ENCODE measurements around the gene TCHP.
"Not testable (repeated sequence)": the region's sequence is repeated elsewhere in the genome, so short reads cannot be mapped to it uniquely, and the experiment has no call there.

TCHP gene

GRCh38 chr12:109910969-109911348 lies 10.9 kb downstream of the TCHP start:
- DNase-seq: no peak

- no peak for DNase-seq
Measured at GRCh38 chr12:109912855-109913321, 12.8 kb downstream of the TCHP start.

GRCh38 chr12:109914461-109914860 lies 14.4 kb downstream of the TCHP start:
- no peak for DNase-seq

- DNase-seq: no peak
Measured at GRCh38 chr12:109915171-109916040, 15.3 kb downstream of the TCHP start.

GRCh38 chr12:109916045-109916444 lies 16.0 kb downstream of the TCHP start:
- no peak for DNase-seq

- no peak for DNase-seq
Measured at GRCh38 chr12:109919456-109919855, 19.4 kb downstream of the TCHP start.

- no peak for DNase-seq
Measured at GRCh38 chr12:109920261-109920780, 20.2 kb downstream of the TCHP start.

- no peak for DNase-seq
Measured at GRCh38 chr12:109921982-109922381, 21.9 kb downstream of the TCHP start.

GRCh38 chr12:109923038-109923437 lies 23.0 kb downstream of the TCHP start:
- no peak for DNase-seq

GRCh38 chr12:109923481-109924245 lies 23.6 kb downstream of the TCHP start:
- DNase-seq: no peak

GRCh38 chr12:109925185-109925840 lies 25.2 kb downstream of the TCHP start:
- no peak for DNase-seq

- no peak for DNase-seq
Measured at GRCh38 chr12:109926016-109926415, 25.9 kb downstream of the TCHP start.

- no peak for DNase-seq
Measured at GRCh38 chr12:109926488-109927210, 26.6 kb downstream of the TCHP start.

GRCh38 chr12:109927622-109928021 lies 27.5 kb downstream of the TCHP start:
- DNase-seq: peak; percentile 10

GRCh38 chr12:109928058-109928656 lies 28.1 kb downstream of the TCHP start:
- no peak for DNase-seq

GRCh38 chr12:109929326-109929725 lies 29.3 kb downstream of the TCHP start:
- not testable (repeated sequence) for DNase-seq

- DNase-seq: no peak
Measured at GRCh38 chr12:109930028-109930800, 30.1 kb downstream of the TCHP start.

GRCh38 chr12:109931143-109931542 lies 31.1 kb downstream of the TCHP start:
- DNase-seq: no peak

GRCh38 chr12:109932878-109933503 lies 32.9 kb downstream of the TCHP start:
- DNase-seq: no peak

- DNase-seq: no peak
Measured at GRCh38 chr12:109934026-109934425, 34.0 kb downstream of the TCHP start.

GRCh38 chr12:109937371-109937770 lies 37.3 kb downstream of the TCHP start:
- DNase-seq: no peak
